Brain pericyte (primary cell): ENCODE data around the gene CUL3.

Source experiments
- DNase-seq: peaks from one replicate; pipeline ENCODE4 v3.0.0-alpha.2; 2012; ENCODE audit warnings: low read depth, low spot score

CUL3 gene

GRCh38 chr2:224580248-224580647, 4.9 kb downstream of the CUL3 start:
- DNase-seq, result no peak

GRCh38 chr2:224579411-224579810, 5.8 kb downstream of the CUL3 start:
- no peak for DNase-seq

GRCh38 chr2:224577541-224577940, 7.6 kb downstream of the CUL3 start:
- no peak for DNase-seq

GRCh38 chr2:224576088-224576715, 9.0 kb downstream of the CUL3 start:
- DNase-seq, result no peak

GRCh38 chr2:224574423-224575084, 10.6 kb downstream of the CUL3 start:
- no peak for DNase-seq

- no peak for DNase-seq
These were observed 11.4 kb downstream of the CUL3 start for GRCh38 chr2:224573724-224574123.

- DNase-seq, result no peak
These were observed 12.8 kb downstream of the CUL3 start for GRCh38 chr2:224572338-224572737.

- DNase-seq, result no peak
These were observed 14.7 kb downstream of the CUL3 start for GRCh38 chr2:224570328-224570993.

GRCh38 chr2:224569654-224570053, 15.5 kb downstream of the CUL3 start:
- DNase-seq, result no peak

- no peak for DNase-seq
These were observed 19.6 kb downstream of the CUL3 start for GRCh38 chr2:224565452-224566035.

GRCh38 chr2:224563537-224563936, 21.6 kb downstream of the CUL3 start:
- DNase-seq, result no peak

- no peak for DNase-seq
These were observed 22.3 kb downstream of the CUL3 start for GRCh38 chr2:224562831-224563230.

- no peak for DNase-seq
These were observed 23.7 kb downstream of the CUL3 start for GRCh38 chr2:224561234-224562005.

- no peak for DNase-seq
These were observed 24.6 kb downstream of the CUL3 start for GRCh38 chr2:224560549-224560948.

GRCh38 chr2:224557610-224558009, 27.6 kb downstream of the CUL3 start:
- no peak for DNase-seq

GRCh38 chr2:224556381-224556780, 28.8 kb downstream of the CUL3 start:
- no peak for DNase-seq

- no peak for DNase-seq
These were observed 29.3 kb downstream of the CUL3 start for GRCh38 chr2:224555823-224556366.

- DNase-seq, result no peak
These were observed 32.4 kb downstream of the CUL3 start for GRCh38 chr2:224552771-224553170.

GRCh38 chr2:224551693-224552092, 33.5 kb downstream of the CUL3 start:
- DNase-seq, result no peak

- DNase-seq, result no peak
These were observed 38.2 kb downstream of the CUL3 start for GRCh38 chr2:224546926-224547325.

GRCh38 chr2:224545884-224546644, 39.1 kb downstream of the CUL3 start:
- DNase-seq, result no peak
